ENCODE measurements around the gene ADGRB2.

The ADGRB2 gene

DNA sequence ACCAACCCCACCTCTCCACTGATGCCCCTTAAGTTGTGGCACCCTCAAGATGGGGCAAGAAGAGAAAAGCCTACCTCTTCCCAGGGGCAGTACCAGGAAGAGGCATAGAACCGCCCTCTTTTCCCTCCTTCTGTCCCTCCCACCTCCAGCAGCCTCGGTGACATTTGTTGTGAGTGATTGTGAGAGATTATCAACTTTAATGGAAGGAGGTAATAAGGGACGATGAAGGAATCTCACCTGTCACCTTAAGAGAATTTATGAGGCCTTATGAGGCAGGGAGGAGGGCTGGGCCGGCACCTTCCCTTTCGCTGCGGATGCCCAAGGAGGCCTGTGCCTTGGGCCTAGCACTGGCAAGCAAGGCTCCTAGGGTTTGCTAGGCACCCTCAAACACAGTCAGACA is 1.4 kb upstream of the ADGRB2 start:
- no peak for DNase-seq (ENCODE audit: low read depth in 3 of 3)

DNA sequence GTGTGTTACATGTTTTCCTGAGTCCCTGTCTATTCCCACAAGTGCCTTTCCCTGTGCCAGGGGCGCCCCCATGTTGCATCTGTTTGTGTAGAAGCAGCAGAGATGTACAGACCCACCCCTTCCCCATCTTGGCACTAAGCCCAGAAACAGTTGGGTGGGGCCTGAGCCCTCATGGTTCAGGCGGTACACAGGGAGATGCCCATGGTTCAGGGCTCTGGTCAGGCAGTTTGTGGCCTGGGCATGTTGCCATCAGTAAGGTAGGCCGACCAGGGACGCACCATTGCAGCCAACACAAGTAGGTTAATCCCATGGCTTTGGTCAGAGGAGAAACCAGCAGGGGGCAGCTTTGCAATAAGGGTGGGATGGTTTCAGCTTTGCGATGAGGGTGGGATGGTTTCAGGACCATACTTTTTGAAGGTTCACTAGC is 914 bp upstream of the ADGRB2 start:
- no peak for DNase-seq (ENCODE audit: low read depth in 3 of 3)

DNA sequence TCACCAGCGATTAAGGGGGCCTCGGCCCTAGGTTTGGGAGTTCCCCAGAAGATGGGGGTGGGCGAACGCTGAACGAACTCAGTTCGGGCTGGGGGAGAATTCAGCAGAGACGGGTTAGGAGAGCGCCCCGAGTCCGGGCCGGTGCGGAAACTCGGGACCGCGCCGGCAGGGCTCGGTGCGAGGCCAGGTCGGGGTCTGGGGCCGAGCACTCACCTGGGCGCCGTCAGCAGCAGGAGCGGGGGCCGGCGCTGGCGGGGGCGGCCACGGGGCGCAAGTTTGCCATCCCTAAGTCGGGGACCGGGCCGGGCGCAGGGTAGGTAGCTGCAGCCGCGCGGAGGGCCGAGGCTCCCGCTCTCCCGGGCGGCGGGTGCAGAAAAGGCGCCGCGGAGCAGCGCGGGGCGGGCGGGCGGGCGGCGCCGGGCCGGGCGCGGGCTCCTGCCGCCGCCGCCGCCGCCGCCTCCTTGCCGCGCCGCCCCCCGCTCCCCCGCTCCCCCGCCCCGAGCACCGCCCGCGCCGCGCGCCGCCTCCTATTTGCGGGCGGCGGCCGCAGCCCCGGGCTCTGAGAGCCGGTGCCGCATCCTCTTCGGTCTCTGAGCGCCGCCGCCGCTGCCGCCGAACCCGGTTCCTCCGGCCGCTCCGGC is 349 bp downstream of the ADGRB2 start:
- DNase-seq (ENCODE audit: low read depth in 3 of 3), result no peak

DNA sequence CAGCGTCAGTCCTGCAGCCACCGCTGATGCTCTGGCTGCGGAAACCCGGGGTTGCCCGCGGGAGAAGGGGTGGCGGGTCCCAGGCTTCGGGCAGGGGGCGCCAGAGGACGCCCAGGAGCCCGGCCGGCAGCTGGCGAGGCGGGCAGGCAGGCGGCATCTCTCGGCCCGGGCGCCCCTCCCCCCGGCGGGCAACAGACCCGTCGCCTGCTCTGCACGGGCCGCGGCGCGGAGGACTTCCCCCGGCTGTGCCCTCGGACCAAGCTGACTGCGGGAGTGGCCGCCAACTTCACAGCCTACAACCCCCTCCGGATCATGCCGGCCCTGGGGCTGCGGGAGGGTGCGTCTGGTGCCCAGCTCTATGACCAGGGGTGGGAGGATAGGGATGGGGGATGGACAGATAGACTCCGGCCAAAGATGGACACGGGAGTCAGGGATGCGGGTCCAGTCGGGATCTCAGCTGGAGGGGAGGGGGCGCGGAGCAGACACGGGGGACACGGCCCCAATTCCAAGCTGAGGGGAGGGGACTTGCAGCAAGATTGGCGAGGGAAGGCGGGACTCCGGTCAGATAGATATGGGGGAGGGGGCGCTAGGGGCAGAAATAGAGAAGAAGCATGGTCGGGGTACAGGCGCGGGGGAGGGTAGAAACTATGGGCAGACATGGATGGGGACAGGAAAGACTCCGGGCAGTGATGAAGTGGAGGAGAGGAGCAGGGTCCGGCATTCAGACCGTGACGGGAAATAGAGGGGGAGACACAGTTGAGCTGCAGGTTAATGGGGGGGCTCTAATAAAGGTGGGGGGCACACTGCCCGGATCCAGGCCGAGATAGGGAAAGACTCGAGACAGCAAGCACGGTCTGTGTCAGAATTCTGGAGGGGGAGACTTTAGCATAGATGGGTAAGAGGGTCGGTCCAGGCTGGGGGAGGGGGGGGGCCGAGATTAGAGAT is 1.1 kb downstream of the ADGRB2 start:
- peak; percentile 48 to 73 (median 54) for DNase-seq (ENCODE audit: low read depth in 3 of 3)

DNA sequence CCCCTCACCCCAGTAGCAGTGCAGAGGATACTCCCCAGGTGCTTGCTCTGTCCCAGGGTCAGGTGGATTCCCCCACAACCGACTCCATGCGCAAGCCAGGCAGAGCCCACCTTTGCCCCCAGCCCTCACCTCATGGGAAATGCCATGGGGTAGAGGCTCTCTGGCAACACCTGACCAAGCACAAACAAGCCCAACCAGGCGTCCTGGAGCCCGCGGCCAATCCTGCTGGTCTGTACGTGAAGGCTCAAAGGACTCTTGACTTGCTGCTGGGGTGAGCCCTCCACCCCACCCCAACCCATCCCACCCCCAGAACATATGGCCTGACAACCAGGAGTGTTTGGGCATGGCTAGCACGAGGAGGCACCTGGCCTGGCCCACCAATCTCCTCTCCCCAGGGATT is 1.8 kb downstream of the ADGRB2 start:
- DNase-seq (ENCODE audit: low read depth in 3 of 3), result no peak

DNA sequence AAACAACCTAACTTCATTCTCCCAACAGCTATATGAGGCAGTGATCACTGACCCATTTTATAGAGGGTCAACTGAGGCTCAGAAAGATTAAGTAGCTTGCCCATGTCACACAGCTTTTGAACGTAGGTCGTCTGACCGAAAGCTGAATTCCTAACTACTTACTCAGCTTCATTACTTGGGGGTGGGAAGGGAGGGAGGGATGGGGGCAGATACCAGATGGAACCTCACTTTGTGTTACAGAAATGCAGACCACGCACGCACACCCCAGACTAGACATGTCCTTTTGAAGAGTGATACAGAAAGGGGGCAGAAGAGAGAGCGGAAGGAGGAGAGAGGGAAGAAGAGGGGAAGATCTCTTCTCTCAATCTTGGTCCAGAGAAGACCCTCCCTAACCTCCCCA is 2.3 kb downstream of the ADGRB2 start:
- no peak for DNase-seq (ENCODE audit: low read depth in 3 of 3)

DNA sequence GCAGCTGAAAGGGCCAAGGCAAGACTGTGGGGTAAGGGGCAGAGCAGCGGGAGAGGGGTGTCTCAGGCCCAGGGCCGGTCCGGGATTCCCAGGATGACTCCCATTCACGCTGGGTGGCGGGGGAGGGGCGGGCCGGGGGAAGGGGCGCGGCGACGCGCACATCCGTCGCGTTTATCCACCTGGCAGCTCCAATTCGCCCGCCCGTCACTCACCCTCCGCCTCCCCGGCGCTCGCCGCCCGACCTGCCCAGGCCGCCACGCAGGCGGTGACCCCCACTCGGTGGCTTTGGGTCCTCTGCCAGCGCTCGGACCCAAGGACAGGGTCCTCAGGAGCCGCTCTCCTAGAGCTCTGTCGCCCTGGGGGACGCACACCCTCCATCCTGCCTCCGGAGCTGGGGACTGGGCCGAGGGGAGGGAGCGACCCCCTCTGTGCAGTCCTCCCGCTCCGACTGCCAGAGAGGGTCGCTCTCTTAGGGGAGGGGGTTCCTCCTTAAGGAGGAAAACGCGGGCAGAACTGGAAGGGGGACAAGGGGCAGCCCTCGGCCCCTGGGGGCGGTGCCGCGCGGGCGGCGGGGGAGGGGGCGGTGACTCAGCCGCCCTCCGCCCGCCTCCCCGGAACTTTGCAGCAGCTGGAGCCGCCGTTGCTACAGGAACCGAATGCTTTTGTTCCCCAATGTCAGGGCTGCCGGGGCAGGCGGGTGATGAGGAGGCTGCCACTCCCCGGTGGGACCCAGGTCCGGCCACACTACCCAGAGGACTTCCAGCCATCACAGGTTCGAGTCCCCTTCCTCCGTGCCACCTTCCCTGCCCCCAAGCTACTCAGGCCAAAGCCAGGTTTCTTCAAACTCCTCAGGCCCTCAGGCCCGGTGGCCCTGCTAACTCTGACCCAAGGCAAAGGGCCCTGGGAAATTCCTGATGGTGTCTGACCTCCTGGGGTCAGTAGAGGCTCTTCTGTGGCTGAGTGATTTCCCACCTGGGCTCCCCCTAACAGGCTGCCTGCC is 3.4 kb downstream of the ADGRB2 start:
- no peak for DNase-seq (ENCODE audit: low read depth in 3 of 3)

DNA sequence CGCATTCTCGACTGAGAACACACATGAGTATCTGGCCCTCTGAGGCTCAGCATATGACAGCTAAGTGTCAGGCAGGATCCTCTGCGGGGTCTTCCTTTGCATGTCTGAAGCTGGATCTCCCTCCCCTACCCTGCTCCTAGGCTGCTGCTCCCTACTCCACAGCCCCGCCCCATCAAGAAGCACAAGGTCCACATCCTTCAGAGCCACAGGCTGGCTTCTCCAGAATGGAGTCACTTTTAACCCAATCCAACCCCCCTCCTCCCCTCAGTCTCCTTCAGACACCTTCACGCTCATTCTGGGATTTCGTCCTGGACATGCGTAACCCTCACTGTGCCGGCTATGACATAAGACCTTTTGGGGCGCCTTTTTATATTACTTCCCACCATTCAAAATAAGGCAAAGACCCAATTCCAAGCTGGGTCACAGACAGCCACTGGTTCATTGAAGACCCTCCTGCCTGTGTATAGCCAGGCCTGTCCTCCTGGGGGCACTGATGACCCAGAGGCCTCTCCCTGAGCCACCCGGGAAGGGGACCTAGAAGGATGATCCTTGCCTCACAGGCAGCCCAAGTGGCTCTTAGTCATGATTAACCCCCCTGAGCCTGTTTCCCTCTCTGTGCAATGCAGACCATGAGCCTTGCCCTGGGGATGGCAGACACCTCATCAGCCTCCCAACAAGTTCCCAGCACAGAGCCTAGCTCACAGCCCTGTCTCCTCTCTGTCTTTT is 4.7 kb downstream of the ADGRB2 start:
- DNase-seq (ENCODE audit: low read depth in 3 of 3), result no peak

DNA sequence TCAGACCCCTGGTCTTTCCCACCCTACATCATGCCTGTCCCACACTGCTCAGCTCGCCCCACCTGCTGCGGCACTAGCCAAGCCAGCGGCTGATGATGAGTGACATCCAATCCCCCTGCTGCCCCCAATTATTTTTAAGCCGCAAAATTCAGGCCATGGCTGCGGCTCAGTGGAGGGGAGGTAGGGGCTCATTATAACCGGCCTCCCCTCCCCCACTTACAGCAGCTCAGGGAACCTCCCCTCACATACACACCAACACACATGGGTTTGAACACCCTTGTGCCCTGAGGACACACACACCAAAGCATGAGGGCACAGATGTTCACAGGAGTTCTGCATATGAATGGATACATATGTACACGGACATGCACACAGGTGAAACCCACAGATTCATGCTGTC is 5.3 kb downstream of the ADGRB2 start:
- no peak for DNase-seq (ENCODE audit: low read depth in 3 of 3)

DNA sequence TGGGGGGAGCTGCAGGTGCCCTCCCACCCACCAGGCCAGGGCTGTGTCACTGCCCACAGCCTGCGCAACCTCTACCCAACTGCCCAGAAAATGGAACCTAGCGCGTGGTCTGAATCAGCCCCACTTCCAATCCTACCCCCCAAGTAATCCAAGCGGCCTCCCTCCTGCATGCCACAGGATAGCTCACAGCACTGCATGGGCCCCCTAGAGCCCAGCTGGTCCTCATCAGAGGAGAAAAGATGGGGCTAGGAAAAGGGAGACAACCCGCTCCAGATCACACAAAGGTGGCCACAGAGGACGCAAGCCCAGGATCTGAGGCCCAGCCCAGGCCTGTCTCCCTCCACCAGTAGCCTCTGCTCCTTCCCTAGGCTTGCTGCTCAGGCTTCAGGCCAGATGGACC is 6.2 kb downstream of the ADGRB2 start:
- no peak for DNase-seq (ENCODE audit: low read depth in 3 of 3)

DNA sequence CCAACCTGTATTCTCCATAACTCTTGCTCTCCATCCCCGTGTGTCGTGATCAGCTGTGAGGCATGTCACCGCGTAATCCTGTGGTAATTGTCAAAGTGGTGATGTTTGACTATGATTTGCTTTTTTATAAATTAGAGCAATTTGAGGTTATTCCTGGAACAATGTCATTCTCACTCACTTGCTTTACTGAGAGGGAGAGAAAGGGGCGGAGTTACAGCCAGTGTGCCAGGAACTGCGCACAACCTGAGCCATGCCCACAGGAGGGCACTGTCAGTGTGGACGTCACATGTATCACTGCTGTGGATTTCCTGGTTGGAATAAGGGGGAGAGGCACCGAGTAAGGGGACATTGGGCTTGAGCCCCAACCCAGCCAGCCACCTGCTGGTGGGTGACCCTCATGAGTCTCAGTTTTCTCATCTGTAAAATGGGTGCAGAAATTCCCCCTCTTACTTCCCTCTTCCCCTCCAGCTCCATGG is 6.9 kb downstream of the ADGRB2 start:
- DNase-seq (ENCODE audit: low read depth in 3 of 3), result no peak

DNA sequence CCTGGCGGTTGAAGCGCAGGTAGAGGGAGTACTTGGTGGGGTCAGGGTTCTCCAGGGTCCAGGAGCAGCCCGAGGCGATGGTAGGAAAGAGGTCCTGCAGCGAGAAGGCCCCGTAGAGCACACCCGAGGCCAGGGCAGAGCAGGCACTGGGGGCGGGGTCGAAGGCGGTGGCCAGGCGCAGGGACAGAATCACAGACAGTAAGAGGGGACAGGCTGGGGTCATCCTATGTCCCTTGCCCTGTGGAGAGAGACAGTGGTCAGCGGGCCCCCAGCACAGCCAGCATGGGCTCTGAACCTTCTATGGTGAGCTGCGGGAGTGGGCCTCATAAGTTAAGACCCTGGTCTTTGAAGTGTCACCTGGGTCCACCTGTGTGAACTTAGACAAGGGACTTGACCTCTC is 7.6 kb downstream of the ADGRB2 start:
- DNase-seq (ENCODE audit: low read depth in 3 of 3), result no peak

DNA sequence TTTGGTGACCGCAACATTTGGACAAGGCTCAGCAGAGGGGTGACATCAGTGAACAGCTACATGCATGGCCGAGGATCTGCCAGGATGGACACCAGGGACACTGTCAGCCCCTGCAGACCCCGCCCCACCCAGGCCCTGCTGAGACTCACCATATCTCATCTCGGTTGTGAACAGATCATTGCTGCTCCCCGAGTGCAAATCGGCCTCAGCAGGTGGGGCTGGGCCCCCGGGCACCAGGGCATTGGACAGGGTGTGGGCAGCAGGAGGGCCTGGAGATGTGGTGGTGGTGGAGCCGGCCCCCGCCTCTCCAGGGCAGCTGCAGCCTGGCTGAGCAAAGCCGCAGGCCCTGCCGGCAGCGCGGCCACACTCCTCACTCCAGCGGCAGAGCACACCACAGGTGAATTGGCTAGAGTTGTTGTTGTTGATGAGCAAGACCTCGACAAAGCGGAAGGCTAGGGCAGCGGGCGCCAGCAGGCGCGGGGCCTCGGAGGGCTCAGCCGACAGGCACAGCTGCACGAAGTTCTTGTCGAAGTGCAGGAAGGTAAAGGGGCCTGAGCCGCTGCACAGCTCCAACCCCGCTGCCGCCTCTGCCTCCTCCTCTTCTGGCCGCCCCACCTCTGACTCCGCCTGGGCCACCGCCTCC is 8.2 kb downstream of the ADGRB2 start:
- DNase-seq (ENCODE audit: low read depth in 3 of 3), result no peak

DNA sequence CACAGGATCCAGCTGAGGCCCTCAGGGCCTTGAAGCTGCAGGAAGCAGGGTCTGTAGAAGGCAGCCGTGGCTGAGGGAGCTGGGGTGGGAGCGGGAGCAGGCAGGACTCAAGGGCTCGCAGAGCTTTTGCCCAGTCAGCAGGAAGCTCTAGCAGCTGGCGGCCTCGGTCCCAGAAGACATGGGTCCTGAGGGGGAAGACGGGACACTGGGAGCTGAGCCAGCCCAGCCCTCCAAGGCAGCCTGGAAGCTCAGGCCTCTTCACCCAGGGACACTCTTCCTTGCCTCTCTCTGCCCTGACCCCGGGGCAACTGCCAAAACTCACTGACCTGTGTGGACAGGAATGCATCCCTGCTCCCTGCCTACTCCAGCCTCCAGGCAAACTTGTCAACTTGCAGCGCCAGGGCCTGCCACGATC is 8.9 kb downstream of the ADGRB2 start:
- no peak for DNase-seq (ENCODE audit: low read depth in 3 of 3)

DNA sequence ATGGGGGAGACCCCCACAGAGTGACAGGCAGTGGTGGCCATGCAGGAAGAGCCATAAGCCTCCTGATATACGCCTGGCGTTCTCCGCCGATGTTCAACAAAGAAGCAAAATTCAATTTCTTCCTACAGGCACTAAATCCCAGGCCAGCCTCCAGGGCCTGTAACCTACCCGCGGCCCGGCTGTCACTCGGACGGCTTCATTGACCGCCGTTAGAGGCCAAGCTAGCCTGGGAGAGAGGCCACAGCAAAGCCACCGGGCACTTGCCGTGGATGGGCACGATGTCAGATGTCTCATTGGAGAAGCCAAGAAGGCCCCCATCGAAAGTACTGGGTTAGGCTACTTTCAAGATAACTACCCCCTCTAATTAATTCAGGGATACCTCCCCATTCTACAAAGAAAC is 9.7 kb downstream of the ADGRB2 start:
- no peak for DNase-seq (ENCODE audit: low read depth in 3 of 3)

DNA sequence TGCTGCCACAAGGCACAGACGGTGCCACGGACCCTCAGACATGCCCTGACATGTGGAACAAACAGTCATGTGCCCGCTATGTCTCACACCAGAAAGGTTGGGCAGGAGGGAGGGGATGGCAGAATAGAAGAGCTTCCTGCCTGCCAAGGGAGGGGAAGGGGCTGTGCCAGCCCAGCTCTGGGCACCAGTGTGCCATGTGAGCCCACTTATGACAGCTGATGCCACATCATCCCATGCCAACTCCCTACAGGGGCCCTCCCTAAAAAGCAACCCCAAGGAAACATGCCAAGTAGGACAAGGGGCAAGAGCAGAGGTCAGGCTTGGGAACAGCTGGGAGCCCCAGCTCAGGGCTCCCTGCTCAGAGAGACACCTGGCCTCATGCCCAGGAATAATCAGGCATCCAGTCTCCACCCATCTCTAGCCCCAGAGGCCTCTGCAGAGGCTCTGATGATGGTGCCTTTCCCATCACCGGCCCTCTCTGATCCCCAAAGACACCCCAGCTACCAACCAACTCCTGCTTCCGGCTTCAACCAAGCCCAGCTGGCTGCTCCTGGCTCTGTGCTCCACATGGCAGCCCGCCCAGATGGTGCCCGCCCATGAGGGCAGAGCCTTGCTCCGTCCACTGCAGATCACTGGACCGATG is 10.3 kb downstream of the ADGRB2 start:
- DNase-seq (ENCODE audit: low read depth in 3 of 3), result no peak

DNA sequence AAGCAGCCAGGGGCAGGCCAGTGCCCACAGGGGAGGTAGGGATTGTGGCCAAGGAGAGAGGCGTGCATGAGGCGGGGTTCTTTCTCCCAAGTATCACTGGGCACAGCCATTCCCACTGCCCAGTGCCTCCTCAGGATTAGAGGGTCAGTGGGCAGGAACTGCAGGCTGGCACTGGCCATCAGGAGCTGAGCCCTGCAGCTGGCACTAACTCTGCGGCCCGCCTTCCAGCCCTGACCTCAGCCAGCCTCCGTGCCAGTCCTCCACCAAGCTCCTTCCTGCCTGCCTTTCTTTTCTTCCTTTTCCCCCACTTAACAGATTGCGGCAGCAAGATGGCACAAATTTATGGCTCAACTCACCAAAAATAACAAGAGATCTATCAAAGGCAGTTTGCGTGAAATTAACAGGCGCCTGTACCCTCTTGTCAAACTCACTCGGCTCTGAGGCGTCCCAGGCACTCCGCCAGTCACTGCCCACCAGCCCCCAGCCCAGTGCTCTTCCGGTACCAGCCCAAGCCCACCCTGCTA is 11.1 kb downstream of the ADGRB2 start:
- no peak for DNase-seq (ENCODE audit: low read depth in 3 of 3)

DNA sequence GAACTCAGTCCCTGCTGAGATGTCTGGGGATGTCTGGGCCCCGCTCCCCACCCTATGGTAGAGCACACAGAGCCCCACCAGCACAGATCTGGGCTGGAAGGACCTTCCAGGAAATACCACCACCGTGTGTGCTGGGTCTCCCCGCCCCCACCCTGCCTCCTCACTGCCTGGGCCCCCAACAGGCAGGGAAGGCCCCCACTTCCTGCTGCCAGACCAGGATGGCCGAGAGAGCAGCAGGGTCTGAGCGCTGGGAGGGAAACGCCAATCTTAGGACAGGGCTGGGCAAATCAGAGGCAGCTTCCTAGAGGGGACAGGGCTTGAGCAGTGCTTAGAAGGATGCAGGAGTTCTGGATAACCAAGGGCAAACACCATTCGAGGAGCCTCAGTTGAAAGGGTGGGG is 11.9 kb downstream of the ADGRB2 start:
- no peak for DNase-seq (ENCODE audit: low read depth in 3 of 3)

DNA sequence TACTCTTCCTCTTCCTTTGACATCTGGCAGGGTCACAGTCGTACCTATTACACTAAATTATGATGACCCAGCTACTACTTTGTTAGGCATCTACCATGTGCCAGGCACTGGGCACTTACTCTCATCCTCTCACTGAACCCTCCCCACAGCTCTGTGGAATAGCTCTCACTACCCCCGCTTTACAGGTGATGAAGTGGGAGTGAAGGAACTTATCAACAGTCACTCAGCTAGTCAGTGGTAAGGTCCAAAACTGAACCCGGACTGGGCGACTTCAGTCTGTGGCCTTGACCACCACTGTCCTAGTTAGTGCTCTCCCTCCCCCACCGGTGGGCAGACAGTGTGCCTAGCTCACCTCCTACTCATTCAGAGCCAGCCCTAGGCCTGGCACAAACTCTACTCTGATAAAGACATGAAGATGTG is 12.3 kb downstream of the ADGRB2 start:
- no peak for DNase-seq (ENCODE audit: low read depth in 3 of 3)

Data from stimulated activated CD4-positive, alpha-beta T cell treated with anti-CD3 and anti-CD28 coated beads, TNF-alpha, amount 100 ng/mL, for 48 hours (primary cell).